GM12891 (cell line): Measurements from ENCODE around the gene SHISA8.
"Not testable (repeated sequence)": the region's sequence is repeated elsewhere in the genome, so short reads cannot be mapped to it uniquely, and the experiment has no call there.

Source experiments
- DNase-seq: peaks from one replicate; pipeline ENCODE4 v3.0.0; 2011; ENCODE audit warnings: low spot score; ENCODE audit not compliant: insufficient read length
- FAIRE-seq: peaks from 2 replicates; lab custom pipeline; 2011; peaks lifted over from hg19 to GRCh38; lab: Jason Lieb, UNC
- PAX5 ChIP-seq: IDR thresholded peaks from 2 replicates; pipeline ENCODE4 v1.6.1; 2011; ENCODE audit warnings: low read length, moderate library complexity, mild to moderate bottlenecking; ENCODE audit not compliant: insufficient read depth, severe bottlenecking
- POLR2A ChIP-seq: IDR thresholded peaks from 2 replicates; pipeline ENCODE4 v1.6.1; 2011; ENCODE audit warnings: low read depth, low read length, control low read depth
- POLR2AphosphoS5 ChIP-seq: IDR thresholded peaks from 2 replicates; pipeline ENCODE4 v1.6.1; 2011; ENCODE audit warnings: low read depth, low read length, control low read depth
- POU2F2 ChIP-seq: IDR thresholded peaks from 2 replicates; pipeline ENCODE4 v1.6.1; 2011; ENCODE audit warnings: low read depth, mild to moderate bottlenecking, control low read depth, low read length, moderate library complexity
- SPI1 ChIP-seq: IDR thresholded peaks from 2 replicates; pipeline ENCODE4 v1.6.1; 2011; ENCODE audit warnings: low read depth, low read length, control low read depth
- TAF1 ChIP-seq: IDR thresholded peaks from 2 replicates; pipeline ENCODE4 v1.6.1; 2011; ENCODE audit warnings: low read depth, low read length, control low read depth

Gene SHISA8

GRCh38 chr22:41876675-41877074 is 38.2 kb downstream of the SHISA8 start:
- no peak for FAIRE-seq
- TF ChIP-seq TAF1 (no peak), PAX5 (no peak), POLR2AphosphoS5 (no peak), POU2F2 (no peak), SPI1 (no peak), POLR2A (no peak)
- DNase-seq: no peak

GRCh38 chr22:41876275-41876674 is 38.6 kb downstream of the SHISA8 start:
- no peak for FAIRE-seq
- TF ChIP-seq SPI1 (no peak), POLR2A (no peak), TAF1 (no peak), PAX5 (no peak)
- DNase-seq: no peak

GRCh38 chr22:41875531-41876270 is 39.2 kb downstream of the SHISA8 start:
- no peak for TF ChIP-seq SPI1
- no peak for DNase-seq
- FAIRE-seq: no peak

- no peak for TF ChIP-seq TAF1
- TF ChIP-seq POLR2AphosphoS5: no peak
- no peak for TF ChIP-seq POLR2A
- TF ChIP-seq SPI1: no peak
- TF ChIP-seq POU2F2: no peak
- no peak for TF ChIP-seq PAX5
- DNase-seq: no peak
- no peak for FAIRE-seq
These were observed 40.8 kb downstream of the SHISA8 start for GRCh38 chr22:41874090-41874489.

GRCh38 chr22:41873391-41873790 is 41.5 kb downstream of the SHISA8 start:
- FAIRE-seq (peak; percentile 45), DNase-seq (no peak)
- TF ChIP-seq POLR2A: no peak
- TF ChIP-seq POLR2AphosphoS5: no peak
- no peak for TF ChIP-seq PAX5
- no peak for TF ChIP-seq POU2F2
- TF ChIP-seq TAF1: no peak
- no peak for TF ChIP-seq SPI1

GRCh38 chr22:41870786-41871185 is 44.1 kb downstream of the SHISA8 start:
- FAIRE-seq: no peak
- no peak for DNase-seq
- TF ChIP-seq PAX5: no peak
- no peak for TF ChIP-seq SPI1
- TF ChIP-seq POLR2A: no peak
- no peak for TF ChIP-seq POU2F2
- TF ChIP-seq POLR2AphosphoS5: no peak
- no peak for TF ChIP-seq TAF1

GRCh38 chr22:41870081-41870480 is 44.8 kb downstream of the SHISA8 start:
- not testable (repeated sequence) for FAIRE-seq, DNase-seq

GRCh38 chr22:41868556-41868955 is 46.3 kb downstream of the SHISA8 start:
- FAIRE-seq: no peak
- DNase-seq: no peak
- no peak for TF ChIP-seq POLR2A
- no peak for TF ChIP-seq TAF1
- no peak for TF ChIP-seq PAX5
- TF ChIP-seq SPI1: no peak
- no peak for TF ChIP-seq POLR2AphosphoS5
- TF ChIP-seq POU2F2: no peak

- FAIRE-seq: peak; percentile 28
- DNase-seq: no peak
- no peak for TF ChIP-seq PAX5
- no peak for TF ChIP-seq POLR2A
- TF ChIP-seq POLR2AphosphoS5: no peak
These were observed 51.4 kb downstream of the SHISA8 start for GRCh38 chr22:41863472-41863871.

GRCh38 chr22:41862530-41863266 is 52.2 kb downstream of the SHISA8 start:
- no peak for DNase-seq
- FAIRE-seq: peak; percentile 93
- no peak for TF ChIP-seq TAF1
- no peak for TF ChIP-seq POLR2A
- TF ChIP-seq POLR2AphosphoS5: peak; percentile 69; the same call in 1 of the 2 replicates
- TF ChIP-seq SPI1: 0 out of 2 replicates have a peak, but pooled peaks have one; percentile 0
- peak; percentile 11; the same call in 1 of the 2 replicates for TF ChIP-seq POU2F2
- TF ChIP-seq PAX5: peak; percentile 65

GRCh38 chr22:41862160-41862529 is 52.7 kb downstream of the SHISA8 start:
- TF ChIP-seq PAX5: peak; percentile 30
- no peak; the same call in 1 of the 2 replicates for TF ChIP-seq POLR2A
- no peak for TF ChIP-seq TAF1
- TF ChIP-seq POLR2AphosphoS5: peak; percentile 78; the same call in 1 of the 2 replicates
- peak; percentile 77 for TF ChIP-seq POU2F2
- no peak for TF ChIP-seq SPI1
- FAIRE-seq (no peak), DNase-seq (no peak)
